HG03439 (cell line): Measurements from ENCODE around the gene PTPRM.

Source experiments
- ATAC-seq: cut with Tn5 transposase; IDR thresholded peaks from one replicate; pipeline ENCODE4 v1.9.1; 2021; ENCODE audit warnings: mild to moderate bottlenecking, moderate library complexity; ENCODE audit not compliant: unreplicated experiment

Gene PTPRM

GRCh38 chr18:8252371-8252770, 685.3 kb downstream of the PTPRM start:
- ATAC-seq = no peak

GRCh38 chr18:8253944-8254343, 686.8 kb downstream of the PTPRM start:
- no peak for ATAC-seq

- ATAC-seq = no peak
Measured at GRCh38 chr18:8254654-8255053, 687.5 kb downstream of the PTPRM start.

GRCh38 chr18:8257851-8258434, 690.8 kb downstream of the PTPRM start:
- no peak for ATAC-seq

- no peak for ATAC-seq
Measured at GRCh38 chr18:8260319-8260718, 693.2 kb downstream of the PTPRM start.

- no peak for ATAC-seq
Measured at GRCh38 chr18:8260827-8261226, 693.7 kb downstream of the PTPRM start.

- no peak for ATAC-seq
Measured at GRCh38 chr18:8261651-8262091, 694.6 kb downstream of the PTPRM start.

- no peak for ATAC-seq
Measured at GRCh38 chr18:8262221-8262620, 695.1 kb downstream of the PTPRM start.

GRCh38 chr18:8264116-8264515, 697.0 kb downstream of the PTPRM start:
- no peak for ATAC-seq

- ATAC-seq = no peak
Measured at GRCh38 chr18:8264861-8265411, 697.8 kb downstream of the PTPRM start.

- no peak for ATAC-seq
Measured at GRCh38 chr18:8272254-8272653, 705.1 kb downstream of the PTPRM start.

GRCh38 chr18:8274370-8274769, 707.3 kb downstream of the PTPRM start:
- ATAC-seq = no peak

GRCh38 chr18:8276406-8276805, 709.3 kb downstream of the PTPRM start:
- ATAC-seq = no peak

GRCh38 chr18:8277270-8277669, 710.2 kb downstream of the PTPRM start:
- no peak for ATAC-seq

- ATAC-seq = no peak
Measured at GRCh38 chr18:8279346-8279745, 712.2 kb downstream of the PTPRM start.

GRCh38 chr18:8279781-8280330, 712.7 kb downstream of the PTPRM start:
- ATAC-seq = no peak

- ATAC-seq = no peak
Measured at GRCh38 chr18:8283891-8284585, 716.9 kb downstream of the PTPRM start.

- no peak for ATAC-seq
Measured at GRCh38 chr18:8286303-8286702, 719.2 kb downstream of the PTPRM start.

- no peak for ATAC-seq
Measured at GRCh38 chr18:8287196-8287885, 720.2 kb downstream of the PTPRM start.

- ATAC-seq = no peak
Measured at GRCh38 chr18:8288472-8289195, 721.5 kb downstream of the PTPRM start.

GRCh38 chr18:8290435-8290834, 723.3 kb downstream of the PTPRM start:
- ATAC-seq = no peak
